C4-2B (cell line): ENCODE results near the gene ARHGAP22.

Experiments used
- CTCF ChIP-seq: fragments of 450-650 bp; conservative IDR thresholded peaks from 2 replicates; pipeline ENCODE4 v1.5.1; 2017; ENCODE audit warnings: mild to moderate bottlenecking
- ZFX ChIP-seq: fragments of 450-650 bp; IDR thresholded peaks from 2 replicates; pipeline ENCODE4 v1.6.1; 2017

DNA sequence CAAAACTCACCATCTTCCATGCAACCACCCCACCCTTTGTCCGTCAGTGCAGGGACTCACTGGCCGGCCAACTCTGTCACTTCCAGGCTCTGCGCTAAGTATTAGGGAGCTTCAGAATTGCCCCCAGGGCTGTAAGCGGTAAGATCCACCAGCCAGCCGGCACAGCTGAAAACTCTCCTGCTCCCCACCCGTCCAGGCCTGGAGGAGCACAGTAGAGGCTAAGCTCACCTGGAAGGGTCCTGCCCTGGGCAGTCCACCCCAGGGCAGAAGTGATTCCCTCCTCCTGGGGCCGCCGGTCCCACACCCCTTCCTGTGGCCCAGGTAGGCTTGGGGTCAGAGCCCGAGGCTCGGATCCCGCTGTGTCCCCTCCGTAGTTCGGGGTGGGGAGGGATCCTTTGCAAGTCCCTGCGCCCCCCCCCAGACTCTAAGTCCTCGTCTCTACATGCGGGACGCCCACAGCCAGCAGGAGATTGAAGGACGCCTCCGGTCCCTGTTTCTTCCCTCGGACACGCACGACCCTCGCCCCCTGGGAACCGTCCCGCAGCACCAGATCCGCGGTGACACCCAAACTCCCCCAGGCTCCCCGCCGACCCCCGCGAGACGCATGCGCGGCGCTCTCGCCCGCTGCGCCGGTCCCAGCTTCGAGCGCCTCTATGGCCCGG, 138.9 kb downstream of the ARHGAP22 start:
- no peak for TF ChIP-seq CTCF
- TF ChIP-seq ZFX, result no peak
